Lung (tissue), 12 donors: ENCODE data around the gene ABLIM2. TPM values are rescaled to one million over a fixed set of nuclear protein-coding genes. Genes with fewer than 3 reads are reported as not detected.

Experiments
- ATAC-seq: fragments of 200-7000 bp; cut with Tn5 transposase; one replicate; pipeline ENCODE4 v1.9.1; 2020; ENCODE audit warnings: moderate number of reproducible peaks; ENCODE audit not compliant: insufficient read depth, low FRiP score
- DNase-seq, 3 donors: peaks; one replicate each; pipeline ENCODE4 v3.0.0-alpha.2; 2013 to 2017
- H3K27ac ChIP-seq, 2 donors: one replicate each; pipeline ENCODE4 v1.5.1; 2013; ENCODE audit warnings: mild to moderate bottlenecking in 2 of 2, moderate library complexity in 2 of 2, control low read depth in 1 of 2, inconsistent platforms in 1 of 2, low read depth in 1 of 2, low read length in 1 of 2
- H3K27me3 ChIP-seq, 3 donors: one replicate each; pipeline ENCODE4 v1.5.1; 2013; ENCODE audit warnings: low read length in 2 of 3; ENCODE audit not compliant: control insufficient read depth in 3 of 3, insufficient read depth in 3 of 3
- H3K36me3 ChIP-seq, 4 donors: one replicate each; pipeline ENCODE4 v1.5.1; 2013; ENCODE audit warnings: low read length in 4 of 4, mild to moderate bottlenecking in 1 of 4, moderate library complexity in 1 of 4; ENCODE audit not compliant: control insufficient read depth in 4 of 4, insufficient read depth in 4 of 4
- H3K4me1 ChIP-seq, 5 donors: one replicate each; pipeline ENCODE4 v1.5.1; 2013; ENCODE audit warnings: low read length in 5 of 5, mild to moderate bottlenecking in 2 of 5, moderate library complexity in 1 of 5; ENCODE audit not compliant: control insufficient read depth in 5 of 5, insufficient read depth in 5 of 5
- H3K4me3 ChIP-seq: one replicate; pipeline ENCODE4 v1.5.1; 2013; ENCODE audit warnings: mild to moderate bottlenecking, control low read depth, moderate library complexity
- H3K9ac ChIP-seq, 2 donors: one replicate each; pipeline ENCODE4 v1.5.1; 2013; ENCODE audit warnings: low read length in 2 of 2, control low read depth in 1 of 2; ENCODE audit not compliant: insufficient read depth in 1 of 2
- H3K9me3 ChIP-seq, 4 donors: one replicate each; pipeline ENCODE4 v1.5.1; 2013; ENCODE audit warnings: low read length in 3 of 4, mild to moderate bottlenecking in 1 of 4, moderate library complexity in 1 of 4; ENCODE audit not compliant: control insufficient read depth in 4 of 4, insufficient read depth in 3 of 4
- WGBS, 2 donors: extraction: QIAGEN DNeasy Blood & Tissue Kit; methylation state at CpG; one replicate each; pipeline ENCODE4 v1.1.7; 2013; 5-methylcytosine and 5-hydroxymethylcytosine counted together
- polyA plus RNA-seq, 2 donors: library from polyadenylated mRNA; stranded (reverse); fragments of 200-250 nt; gene quantifications; one replicate each; pipeline ENCODE4 v1.2.1, GENCODE V29; 2013
- total RNA-seq, 2 donors: library from RNA; depleted of rRNA in 1 of 2; stranded (reverse); fragments of >200 nt in 1 of 2; gene quantifications; one replicate each; pipeline ENCODE4 v1.2.1, GENCODE V29; 2014 to 2021
- TF ChIP-seq, protein P1 (sequence below): IDR thresholded peaks from 2 replicates; pipeline ENCODE4 v1.5.1; 2012; ENCODE audit warnings: mild to moderate bottlenecking; ENCODE audit errors: control extremely low read depth, extremely low read depth
- donor health status: control.
- donor health status: control.
- donor health status: Bipolar disorder and iron deficiency.
- donor health status: healthy.
- donor health status: DM: yes; HTN: yes; CAD: no.

The ABLIM2 gene
- total and polyA plus RNA-seq, 4 donors, result 1.7 to 10.9 (median 5.2) TPM

DNA sequence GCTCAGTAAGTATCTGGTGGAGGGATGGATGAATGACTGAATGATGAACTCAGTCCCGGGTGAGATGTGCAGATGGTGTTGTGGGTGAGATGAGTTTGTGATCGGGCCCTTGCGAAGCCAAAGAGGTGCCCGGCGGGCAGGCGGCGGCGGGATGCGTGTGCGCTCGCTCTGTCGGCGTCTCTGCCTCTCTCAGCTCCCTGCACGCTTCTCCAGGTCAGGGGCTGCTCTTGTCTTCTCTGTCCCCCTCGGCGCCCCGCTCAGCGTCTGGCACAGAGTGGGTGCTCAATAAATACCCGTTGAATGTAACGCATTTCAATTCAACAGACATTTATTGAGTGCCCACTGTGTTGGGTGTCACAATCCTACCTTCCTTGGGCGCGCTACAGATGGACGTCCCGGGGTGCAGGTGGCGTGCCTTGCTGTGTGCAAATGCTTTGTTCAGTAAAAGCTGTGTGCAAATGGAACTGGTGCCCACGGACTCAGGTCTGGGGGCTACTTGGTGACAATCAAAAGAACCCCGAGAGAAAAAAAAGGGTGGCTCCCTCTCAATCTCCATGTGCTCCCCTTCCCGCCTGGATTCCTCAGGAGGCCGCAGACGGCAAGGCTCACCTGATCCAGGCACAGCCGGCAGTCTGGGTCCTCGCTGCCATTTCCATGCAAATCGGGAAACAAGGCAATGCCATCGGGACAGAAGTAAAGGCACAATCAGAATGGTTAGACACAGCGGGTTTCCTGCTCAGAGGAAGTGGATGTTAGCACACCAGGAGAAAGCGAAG, 153.4 kb downstream of the ABLIM2 start:
- ATAC-seq (no peak), DNase-seq (no peak)
- Histone ChIP-seq H3K9ac (no peak overlapping the region), H3K27ac (no peak overlapping the region), H3K36me3 (peaks cover 0 to 4% (median 1%) of the 10 kb centered on the region in 4 donors), H3K4me3 (no peak overlapping the region), H3K9me3 (peaks cover 0 to 1% (median 0%) of the 10 kb centered on the region in 4 donors), H3K27me3 (no peaks in the 10 kb centered on the region), H3K4me1 (peaks cover 0 to 6% (median 6%) of the 10 kb centered on the region in 5 donors)
- TF ChIP-seq, protein P1, sequence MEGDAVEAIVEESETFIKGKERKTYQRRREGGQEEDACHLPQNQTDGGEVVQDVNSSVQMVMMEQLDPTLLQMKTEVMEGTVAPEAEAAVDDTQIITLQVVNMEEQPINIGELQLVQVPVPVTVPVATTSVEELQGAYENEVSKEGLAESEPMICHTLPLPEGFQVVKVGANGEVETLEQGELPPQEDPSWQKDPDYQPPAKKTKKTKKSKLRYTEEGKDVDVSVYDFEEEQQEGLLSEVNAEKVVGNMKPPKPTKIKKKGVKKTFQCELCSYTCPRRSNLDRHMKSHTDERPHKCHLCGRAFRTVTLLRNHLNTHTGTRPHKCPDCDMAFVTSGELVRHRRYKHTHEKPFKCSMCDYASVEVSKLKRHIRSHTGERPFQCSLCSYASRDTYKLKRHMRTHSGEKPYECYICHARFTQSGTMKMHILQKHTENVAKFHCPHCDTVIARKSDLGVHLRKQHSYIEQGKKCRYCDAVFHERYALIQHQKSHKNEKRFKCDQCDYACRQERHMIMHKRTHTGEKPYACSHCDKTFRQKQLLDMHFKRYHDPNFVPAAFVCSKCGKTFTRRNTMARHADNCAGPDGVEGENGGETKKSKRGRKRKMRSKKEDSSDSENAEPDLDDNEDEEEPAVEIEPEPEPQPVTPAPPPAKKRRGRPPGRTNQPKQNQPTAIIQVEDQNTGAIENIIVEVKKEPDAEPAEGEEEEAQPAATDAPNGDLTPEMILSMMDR, result no peak
- WGBS, 2 donors, result 89 to 91% methylated on average over 36 of the region's 36 CpGs

DNA sequence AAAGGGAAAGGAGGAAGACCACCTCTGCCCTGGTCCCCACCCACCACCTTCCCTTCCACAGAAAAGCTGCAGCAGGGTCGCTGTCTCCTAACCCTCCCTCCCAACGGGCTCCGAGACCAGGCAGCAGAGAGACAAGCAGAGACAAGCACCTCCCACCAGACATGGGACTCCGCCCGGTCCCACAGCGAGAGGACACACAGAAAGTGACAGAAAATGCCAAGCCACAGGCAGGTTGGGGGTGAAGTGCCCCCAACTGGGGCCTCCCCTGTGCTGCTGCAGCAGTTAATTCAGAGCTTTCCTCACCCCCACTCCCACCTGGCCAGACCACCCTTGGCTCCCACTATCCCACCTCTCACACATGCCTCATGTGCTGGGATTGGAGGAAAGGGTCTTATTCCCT, 154.5 kb downstream of the ABLIM2 start:
- DNase-seq (no peak), ATAC-seq (no peak)
- no peak overlapping the region for H3K9ac ChIP-seq
- H3K9me3 ChIP-seq, result peaks cover 0 to 1% (median 0%) of the 10 kb centered on the region in 4 donors
- H3K4me3 ChIP-seq, result no peak overlapping the region
- H3K27ac ChIP-seq, result no peak overlapping the region
- H3K27me3 ChIP-seq, result no peaks in the 10 kb centered on the region
- no peaks in the 10 kb centered on the region for H3K4me1 ChIP-seq
- H3K36me3 ChIP-seq, result peaks cover 0 to 4% (median 1%) of the 10 kb centered on the region in 4 donors
- 39 to 76% methylated on average over 6 of the region's 6 CpGs for WGBS, 2 donors
- TF ChIP-seq, protein P1, result no peak

DNA sequence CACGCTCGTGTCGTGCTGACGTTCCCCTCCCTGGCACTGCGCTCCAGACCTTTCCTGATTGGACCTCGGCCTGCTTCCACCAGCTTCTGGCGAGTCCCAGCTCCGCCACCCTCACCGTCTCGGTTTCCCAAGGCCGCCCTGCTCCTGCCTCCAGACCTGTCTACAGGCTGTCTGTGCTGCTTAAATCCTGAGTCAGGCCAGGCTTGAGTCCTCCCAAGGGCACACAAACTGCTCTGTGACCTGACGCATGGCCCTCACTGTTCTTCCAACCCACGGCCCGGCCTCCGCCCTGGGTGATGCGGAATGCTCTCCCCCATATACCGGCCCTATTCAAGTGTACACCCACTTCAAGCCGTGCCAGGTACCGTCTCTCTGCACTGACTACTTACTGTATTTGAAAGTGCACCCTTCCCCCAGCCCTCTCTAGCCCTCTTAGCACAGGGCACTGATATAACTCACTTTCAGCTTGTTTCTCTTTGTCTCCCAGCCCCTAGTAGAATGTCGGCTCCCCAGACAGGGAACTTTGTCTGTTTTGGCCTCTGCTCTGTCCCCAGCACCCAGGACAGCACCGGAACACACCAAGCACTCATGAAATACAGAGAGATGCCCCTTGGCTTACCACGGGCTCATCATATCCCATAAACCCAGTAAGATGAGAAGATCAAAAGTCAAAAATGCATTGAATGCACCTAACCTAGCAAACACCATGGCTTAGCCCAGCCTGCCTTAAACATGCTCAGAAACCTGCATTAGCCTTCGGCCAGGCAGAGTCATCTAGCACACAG, 155.9 kb downstream of the ABLIM2 start:
- H3K4me3 ChIP-seq, result no peak overlapping the region
- H3K4me1 ChIP-seq, result no peaks in the 10 kb centered on the region
- no peak overlapping the region for H3K27ac ChIP-seq
- DNase-seq (peak; percentile 28 to 51 (median 46)), ATAC-seq (no peak)
- peaks cover 0 to 4% (median under 1%) of the 10 kb centered on the region in 4 donors for H3K36me3 ChIP-seq
- WGBS, 2 donors, result 82 to 87% methylated on average over 23 of the region's 23 CpGs
- H3K27me3 ChIP-seq, result no peaks in the 10 kb centered on the region
- TF ChIP-seq, protein P1, result no peak
- no peak overlapping the region for H3K9ac ChIP-seq
- H3K9me3 ChIP-seq, result peaks cover 0 to 1% (median 0%) of the 10 kb centered on the region in 4 donors
